ENCODE data around the gene CNN2. TPM values are rescaled to one million over a fixed set of nuclear protein-coding genes. Genes with fewer than 3 reads are reported as not detected.

CNN2 gene
- total and polyA plus RNA-seq, 2 experiments from 2014 or later = 115 to 247 TPM

DNA sequence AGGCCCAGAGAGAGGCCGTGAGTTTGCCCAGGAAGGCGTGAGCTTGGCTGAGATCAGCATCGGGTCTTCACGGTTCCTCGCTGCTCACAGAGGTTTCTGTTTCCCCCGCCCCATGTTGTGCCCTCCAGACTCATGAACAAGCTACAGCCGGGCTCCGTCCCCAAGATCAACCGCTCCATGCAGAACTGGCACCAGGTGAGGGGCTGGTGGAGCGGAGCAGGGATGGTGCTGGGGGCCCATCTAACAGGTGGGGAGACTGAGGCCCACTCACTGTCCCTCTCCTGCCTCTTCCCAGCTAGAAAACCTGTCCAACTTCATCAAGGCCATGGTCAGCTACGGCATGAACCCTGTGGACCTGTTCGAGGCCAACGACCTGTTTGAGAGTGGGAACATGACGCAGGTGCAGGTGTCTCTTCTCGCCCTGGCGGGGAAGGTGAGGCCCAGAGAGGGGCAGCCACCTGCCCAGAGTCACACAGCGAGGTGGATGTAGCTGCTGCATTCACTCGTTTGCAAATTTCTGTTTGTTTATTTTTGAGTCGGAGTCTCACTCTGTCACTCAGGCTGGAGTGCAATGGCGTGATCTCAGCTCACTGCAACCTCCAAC is 6.0 kb downstream of the CNN2 start:
- no peak overlapping the region for H2AFZ ChIP-seq
- H3K27ac ChIP-seq = no peak overlapping the region
- peaks cover 21% of the 10 kb centered on the region for H3K4me1 ChIP-seq (ENCODE audit: insufficient read depth)
- peaks cover 41% of the 10 kb centered on the region for H4K20me1 ChIP-seq (ENCODE audit: insufficient read depth, poor library complexity, severe bottlenecking)
- no peak overlapping the region for H3K4me2 ChIP-seq
- H3K9me2 ChIP-seq (replicated peaks; ENCODE audit: insufficient read depth) = no peaks in the 10 kb centered on the region
- H3K79me2 ChIP-seq = peaks cover 50% of the 10 kb centered on the region
- H3K9me3 ChIP-seq (ENCODE audit: low read depth) = no peaks in the 10 kb centered on the region
- WGBS (ENCODE audit: low lambda C conversion rate, missing lambda C conversion rate) = 93% methylated on average over 20 of the region's 20 CpGs
- DNase-seq (ENCODE audit: low spot score) = no peak
- no peak for TF ChIP-seq EZH2 (IDR thresholded peaks at IDR 0.05; ENCODE audit: borderline replicate concordance)
- no peak for TF ChIP-seq EZH2phosphoT487 (IDR thresholded peaks at IDR 0.05; ENCODE audit: low read depth, severe bottlenecking, unreplicated experiment)
- TF ChIP-seq, protein P1, sequence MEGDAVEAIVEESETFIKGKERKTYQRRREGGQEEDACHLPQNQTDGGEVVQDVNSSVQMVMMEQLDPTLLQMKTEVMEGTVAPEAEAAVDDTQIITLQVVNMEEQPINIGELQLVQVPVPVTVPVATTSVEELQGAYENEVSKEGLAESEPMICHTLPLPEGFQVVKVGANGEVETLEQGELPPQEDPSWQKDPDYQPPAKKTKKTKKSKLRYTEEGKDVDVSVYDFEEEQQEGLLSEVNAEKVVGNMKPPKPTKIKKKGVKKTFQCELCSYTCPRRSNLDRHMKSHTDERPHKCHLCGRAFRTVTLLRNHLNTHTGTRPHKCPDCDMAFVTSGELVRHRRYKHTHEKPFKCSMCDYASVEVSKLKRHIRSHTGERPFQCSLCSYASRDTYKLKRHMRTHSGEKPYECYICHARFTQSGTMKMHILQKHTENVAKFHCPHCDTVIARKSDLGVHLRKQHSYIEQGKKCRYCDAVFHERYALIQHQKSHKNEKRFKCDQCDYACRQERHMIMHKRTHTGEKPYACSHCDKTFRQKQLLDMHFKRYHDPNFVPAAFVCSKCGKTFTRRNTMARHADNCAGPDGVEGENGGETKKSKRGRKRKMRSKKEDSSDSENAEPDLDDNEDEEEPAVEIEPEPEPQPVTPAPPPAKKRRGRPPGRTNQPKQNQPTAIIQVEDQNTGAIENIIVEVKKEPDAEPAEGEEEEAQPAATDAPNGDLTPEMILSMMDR (IDR thresholded peaks at IDR 0.05; ENCODE audit: poor library complexity) = no peak
- H3K4me3 ChIP-seq = no peak overlapping the region
- no peaks in the 10 kb centered on the region for H3K27me3 ChIP-seq
- no peaks in the 10 kb centered on the region for H3K36me3 ChIP-seq (replicated peaks; ENCODE audit: insufficient read depth, low read depth)

DNA sequence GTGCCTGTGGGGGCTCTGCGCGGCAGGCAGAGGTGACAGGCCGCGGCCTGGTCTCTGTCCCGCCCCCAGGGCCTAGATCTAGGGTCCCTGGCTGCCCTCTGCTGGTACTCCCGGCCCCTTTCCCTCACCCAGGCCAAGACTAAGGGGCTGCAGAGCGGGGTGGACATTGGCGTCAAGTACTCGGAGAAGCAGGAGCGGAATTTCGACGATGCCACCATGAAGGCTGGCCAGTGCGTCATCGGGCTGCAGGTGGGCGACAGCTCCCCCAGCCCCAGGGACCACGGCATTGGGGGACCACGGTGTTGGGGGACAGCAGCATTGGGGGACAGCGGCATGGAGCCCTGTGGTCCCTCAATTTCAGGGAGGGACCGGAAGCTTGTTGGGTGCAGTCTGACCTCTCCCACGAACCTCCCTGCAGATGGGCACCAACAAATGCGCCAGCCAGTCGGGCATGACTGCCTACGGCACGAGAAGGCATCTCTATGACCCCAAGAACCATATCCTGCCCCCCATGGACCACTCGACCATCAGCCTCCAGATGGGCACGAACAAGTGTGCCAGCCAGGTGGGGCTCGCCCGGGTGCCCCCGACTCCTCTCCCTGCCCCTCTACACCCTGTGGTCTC is 9.7 kb downstream of the CNN2 start:
- Histone ChIP-seq H3K4me3 (no peak overlapping the region), H3K27me3 (no peaks in the 10 kb centered on the region), H3K79me2 (peaks cover 15% of the 10 kb centered on the region), H3K9me2 (replicated peaks; ENCODE audit: insufficient read depth) (no peaks in the 10 kb centered on the region), H4K20me1 (ENCODE audit: insufficient read depth, poor library complexity, severe bottlenecking) (peaks cover 12% of the 10 kb centered on the region), H3K36me3 (replicated peaks; ENCODE audit: insufficient read depth, low read depth) (no peaks in the 10 kb centered on the region), H3K4me1 (ENCODE audit: insufficient read depth) (peaks cover 4% of the 10 kb centered on the region), H3K9me3 (ENCODE audit: low read depth) (no peaks in the 10 kb centered on the region), H2AFZ (no peak overlapping the region), H3K27ac (no peak overlapping the region), H3K4me2 (no peak overlapping the region)
- TF ChIP-seq EZH2 (IDR thresholded peaks at IDR 0.05; ENCODE audit: borderline replicate concordance) (no peak), EZH2phosphoT487 (IDR thresholded peaks at IDR 0.05; ENCODE audit: low read depth, severe bottlenecking, unreplicated experiment) (no peak)
- TF ChIP-seq, protein P1 (IDR thresholded peaks at IDR 0.05; ENCODE audit: poor library complexity) = no peak
- 92% methylated on average over 29 of the region's 29 CpGs for WGBS (ENCODE audit: low lambda C conversion rate, missing lambda C conversion rate)
- no peak for DNase-seq (ENCODE audit: low spot score)

DNA sequence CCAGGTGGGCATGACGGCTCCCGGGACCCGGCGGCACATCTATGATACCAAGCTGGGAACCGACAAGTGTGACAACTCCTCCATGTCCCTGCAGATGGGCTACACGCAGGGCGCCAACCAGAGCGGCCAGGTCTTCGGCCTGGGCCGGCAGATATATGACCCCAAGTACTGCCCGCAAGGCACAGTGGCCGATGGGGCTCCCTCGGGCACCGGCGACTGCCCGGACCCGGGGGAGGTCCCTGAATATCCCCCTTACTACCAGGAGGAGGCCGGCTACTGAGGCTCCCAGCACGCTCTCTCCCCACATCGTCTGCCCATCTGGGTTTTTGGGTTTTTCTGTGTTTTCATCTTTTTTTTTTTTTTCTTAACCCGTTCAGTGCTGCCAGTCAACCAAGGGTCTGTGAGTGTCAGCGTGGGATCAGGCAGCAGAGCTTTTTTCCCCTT is 11.2 kb downstream of the CNN2 start:
- no peaks in the 10 kb centered on the region for H3K27me3 ChIP-seq
- peak overlapping the region; percentile 51 for H3K27ac ChIP-seq
- no peak overlapping the region for H3K4me3 ChIP-seq
- no peaks in the 10 kb centered on the region for H3K36me3 ChIP-seq (replicated peaks; ENCODE audit: insufficient read depth, low read depth)
- H3K4me1 ChIP-seq (ENCODE audit: insufficient read depth) = peaks cover 8% of the 10 kb centered on the region
- no peak overlapping the region for H2AFZ ChIP-seq
- H3K9me2 ChIP-seq (replicated peaks; ENCODE audit: insufficient read depth) = no peaks in the 10 kb centered on the region
- DNase-seq (ENCODE audit: low spot score) = no peak
- no peaks in the 10 kb centered on the region for H3K9me3 ChIP-seq (ENCODE audit: low read depth)
- TF ChIP-seq, protein P1 (IDR thresholded peaks at IDR 0.05; ENCODE audit: poor library complexity) = no peak
- WGBS (ENCODE audit: low lambda C conversion rate, missing lambda C conversion rate) = 92% methylated on average over 21 of the region's 22 CpGs
- peaks cover 4% of the 10 kb centered on the region for H3K79me2 ChIP-seq
- H3K4me2 ChIP-seq = no peak overlapping the region
- H4K20me1 ChIP-seq (ENCODE audit: insufficient read depth, poor library complexity, severe bottlenecking) = peaks cover 9% of the 10 kb centered on the region
